Esophagus squamous epithelium (tissue), 4 donors: ENCODE data around the gene SPSB3.

Experiments used
- POLR2A ChIP-seq, 4 donors: fragments of 450-650 bp; IDR thresholded peaks; one replicate each; pipeline ENCODE4 v1.6.1; 2017; ENCODE audit warnings: antibody characterized with exemption in 4 of 4, mild to moderate bottlenecking in 4 of 4, moderate library complexity in 3 of 4
- TF ChIP-seq, protein P1 (sequence below), 6 experiments: fragments of 450-650 bp in 4 of 6; fragments of 200-600 bp in 2 of 6; sonication (generic) in 2 of 6; IDR thresholded peaks; one replicate each; pipeline ENCODE4 v1.5.1; 2016 to 2019; ENCODE audit warnings: antibody characterized with exemption in 6 of 6, mild to moderate bottlenecking in 4 of 6, moderate library complexity in 4 of 6

GRCh38 chr16:1740234-1740633 is 42.1 kb downstream of the SPSB3 start:
- TF ChIP-seq, protein P1, sequence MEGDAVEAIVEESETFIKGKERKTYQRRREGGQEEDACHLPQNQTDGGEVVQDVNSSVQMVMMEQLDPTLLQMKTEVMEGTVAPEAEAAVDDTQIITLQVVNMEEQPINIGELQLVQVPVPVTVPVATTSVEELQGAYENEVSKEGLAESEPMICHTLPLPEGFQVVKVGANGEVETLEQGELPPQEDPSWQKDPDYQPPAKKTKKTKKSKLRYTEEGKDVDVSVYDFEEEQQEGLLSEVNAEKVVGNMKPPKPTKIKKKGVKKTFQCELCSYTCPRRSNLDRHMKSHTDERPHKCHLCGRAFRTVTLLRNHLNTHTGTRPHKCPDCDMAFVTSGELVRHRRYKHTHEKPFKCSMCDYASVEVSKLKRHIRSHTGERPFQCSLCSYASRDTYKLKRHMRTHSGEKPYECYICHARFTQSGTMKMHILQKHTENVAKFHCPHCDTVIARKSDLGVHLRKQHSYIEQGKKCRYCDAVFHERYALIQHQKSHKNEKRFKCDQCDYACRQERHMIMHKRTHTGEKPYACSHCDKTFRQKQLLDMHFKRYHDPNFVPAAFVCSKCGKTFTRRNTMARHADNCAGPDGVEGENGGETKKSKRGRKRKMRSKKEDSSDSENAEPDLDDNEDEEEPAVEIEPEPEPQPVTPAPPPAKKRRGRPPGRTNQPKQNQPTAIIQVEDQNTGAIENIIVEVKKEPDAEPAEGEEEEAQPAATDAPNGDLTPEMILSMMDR (IDR thresholded peaks at IDR 0.05) = no peak
- TF ChIP-seq POLR2A (IDR thresholded peaks at IDR 0.05) = no peak
